A549 (cell line): ENCODE results near the gene TUBA4B. TPM values are rescaled to one million over a fixed set of nuclear protein-coding genes. Genes with fewer than 3 reads are reported as not detected.

Experiments used
- ATAC-seq, 2 experiments: fragments of 200-7000 bp in 1 of 2; fragments of >200 bp in 1 of 2; cut with Nextera tagmentation in 1 of 2; cut with Tn5 transposase in 1 of 2; 3 replicates each; pipeline versions ENCODE4 v1.8.0 to v1.9.1; 2018 to 2020; ENCODE audit warnings: mild to moderate bottlenecking in 1 of 2, moderate library complexity in 1 of 2
- CTCF ChIA-PET: fragments of 300-600 bp; sonication (Branson Sonifier 250); formaldehyde crosslinking; extraction: SDS; loops from one replicate; lab custom pipeline; 2021; ENCODE audit warnings: antibody characterized with exemption, inconsistent platforms; lab: Yijun Ruan, JAX
- POLR2A ChIA-PET: fragments of 350-600 bp; formaldehyde crosslinking; extraction: SDS; loops from one replicate; lab custom pipeline; 2021; ENCODE audit warnings: antibody characterized with exemption, inconsistent platforms; lab: Yijun Ruan, JAX
- DNase-seq, 2 experiments: peaks; one replicate each; pipeline versions ENCODE4 v3.0.0 to v3.0.0-alpha.2; 2011 to 2016; ENCODE audit warnings: low read depth in 1 of 2, low spot score in 1 of 2
- FAIRE-seq: peaks from 2 replicates; lab custom pipeline; 2011; peaks lifted over from hg19 to GRCh38; lab: Jason Lieb, UNC
- H3K27ac ChIP-seq, 2 experiments: fragments of >200 bp; sonication (Bioruptor Twin); formaldehyde crosslinking; 3 replicates each; pipeline ENCODE4 v1.5.1; 2016 to 2017
- H3K4me1 ChIP-seq: fragments of >200 bp; sonication (Bioruptor Twin); formaldehyde crosslinking; 3 replicates; pipeline ENCODE4 v1.6.1; 2016
- H3K4me2 ChIP-seq: fragments of >200 bp; sonication (Bioruptor Twin); formaldehyde crosslinking; 3 replicates; pipeline ENCODE4 v1.6.1; 2016
- H3K4me3 ChIP-seq: fragments of >200 bp; sonication (Bioruptor Twin); formaldehyde crosslinking; 3 replicates; pipeline ENCODE4 v1.5.1; 2016
- H3K9me3 ChIP-seq: fragments of >200 bp; sonication (Bioruptor Twin); formaldehyde crosslinking; 3 replicates; pipeline ENCODE4 v1.6.1; 2016
- CEBPB ChIP-seq, 2 experiments: fragments of >200 bp in 1 of 2; sonication (Bioruptor Twin) in 1 of 2; formaldehyde crosslinking in 1 of 2; IDR thresholded peaks; 2 replicates each; pipeline ENCODE4 v1.6.1; 2012 to 2016
- EP300 ChIP-seq, 2 experiments: fragments of >200 bp; sonication (Bioruptor Twin); formaldehyde crosslinking; IDR thresholded peaks; 2 replicates in 1 of 2; 3 replicates in 1 of 2; pipeline ENCODE4 v1.6.1; 2016 to 2017
- FOSB ChIP-seq: fragments of 250-450 bp; sonication (Bioruptor Pico); IDR thresholded peaks from 2 replicates; pipeline ENCODE4 v1.5.0; 2020; ENCODE audit warnings: mild to moderate bottlenecking, moderate library complexity
- FOSL2 ChIP-seq, 2 experiments: fragments of 450-650 bp in 1 of 2; fragments of >200 bp in 1 of 2; sonication (Bioruptor Twin) in 1 of 2; formaldehyde crosslinking; IDR thresholded peaks; 2 replicates each; pipeline versions ENCODE4 v1.5.0 to v1.6.1; 2016 to 2020; ENCODE audit warnings: mild to moderate bottlenecking in 1 of 2, moderate library complexity in 1 of 2
- FOXS1 ChIP-seq: fragments of 250-450 bp; sonication (Bioruptor Pico); IDR thresholded peaks from 2 replicates; pipeline ENCODE4 v1.5.0; 2020; ENCODE audit warnings: mild to moderate bottlenecking, moderate library complexity
- GATA3 ChIP-seq: IDR thresholded peaks from 2 replicates; pipeline ENCODE4 v1.6.1; 2012; ENCODE audit warnings: borderline replicate concordance
- HEYL ChIP-seq: fragments of 250-450 bp; sonication (Bioruptor Pico); IDR thresholded peaks from 2 replicates; pipeline ENCODE4 v1.8.0; 2021; ENCODE audit warnings: mild to moderate bottlenecking, moderate library complexity
- HOXA7 ChIP-seq: fragments of 250-450 bp; sonication (Bioruptor Pico); IDR thresholded peaks from 2 replicates; pipeline ENCODE4 v1.5.0; 2020; ENCODE audit warnings: mild to moderate bottlenecking, moderate library complexity
- HOXB13 ChIP-seq: fragments of 250-450 bp; sonication (Bioruptor Pico); IDR thresholded peaks from 2 replicates; pipeline ENCODE4 v1.5.0; 2020; ENCODE audit warnings: low read depth, mild to moderate bottlenecking, moderate library complexity
- KDM1A ChIP-seq: fragments of 200-600 bp; sonication (generic); IDR thresholded peaks from 2 replicates; pipeline ENCODE4 v1.6.1; 2016; ENCODE audit warnings: low read depth, mild to moderate bottlenecking
- MAFK ChIP-seq: fragments of 450-650 bp; IDR thresholded peaks from 2 replicates; pipeline ENCODE4 v1.6.1; 2014; ENCODE audit not compliant: partially characterized antibody
- MYC ChIP-seq: IDR thresholded peaks from 2 replicates; pipeline ENCODE4 v1.6.1; 2012; ENCODE audit warnings: mild to moderate bottlenecking, inconsistent platforms, low read length, improper control_type of control experiment, borderline replicate concordance
- NFE2L2 ChIP-seq: fragments of 150-350 bp; conservative IDR thresholded peaks from 2 replicates; pipeline ENCODE4 v1.6.1; 2014; ENCODE audit warnings: low read length
- POLR2AphosphoS2 ChIP-seq: conservative IDR thresholded peaks from 2 replicates; pipeline ENCODE4 v1.6.1; 2012; ENCODE audit warnings: low read length, improper control_type of control experiment, inconsistent platforms
- RCOR1 ChIP-seq: fragments of 150-350 bp; IDR thresholded peaks from 2 replicates; pipeline ENCODE4 v1.6.1; 2014; ENCODE audit warnings: antibody characterized with exemption, low read length, low read depth
- SREBF2 ChIP-seq: fragments of 450-650 bp; IDR thresholded peaks from 2 replicates; pipeline ENCODE4 v1.6.1; 2014; ENCODE audit warnings: mild to moderate bottlenecking, moderate library complexity
- TFCP2L1 ChIP-seq: fragments of 250-450 bp; sonication (Bioruptor Pico); IDR thresholded peaks from 2 replicates; pipeline ENCODE4 v1.5.0; 2021; ENCODE audit warnings: mild to moderate bottlenecking
- ZFP36 ChIP-seq: fragments of 450-650 bp; IDR thresholded peaks from 2 replicates; pipeline ENCODE4 v1.6.1; 2014; ENCODE audit warnings: borderline replicate concordance; ENCODE audit not compliant: partially characterized antibody
- ZSCAN20 ChIP-seq: fragments of 250-450 bp; sonication (Bioruptor Pico); IDR thresholded peaks from 2 replicates; pipeline ENCODE4 v1.8.0; 2022; ENCODE audit warnings: mild to moderate bottlenecking, moderate library complexity
- WGBS: methylation state at CpG from one replicate; pipeline ENCODE4 v1.1.6; 2017; ENCODE audit errors: missing lambda C conversion rate; 5-methylcytosine and 5-hydroxymethylcytosine counted together
- polyA plus RNA-seq, 4 experiments: library from polyadenylated mRNA; depleted of rRNA in 3 of 4; stranded (reverse); fragments of >200 nt; fragmentation: RNase III in 1 of 4; extraction: RNeasy Plus Mini Kit Qiagen cat#74134 plus additional on column Dnase treatment in 1 of 4; gene quantifications; 2 replicates in 3 of 4; 3 replicates in 1 of 4; pipeline ENCODE4 v1.2.3, GENCODE V29; 2011 to 2017
- TF ChIP-seq, protein P1 (sequence below): fragments of 250-450 bp; sonication (Bioruptor Pico); IDR thresholded peaks from 2 replicates; pipeline ENCODE4 v1.5.0; 2020; ENCODE audit warnings: low read depth, mild to moderate bottlenecking, moderate library complexity
- TF ChIP-seq, protein P2 (sequence below): fragments of >200 bp; sonication (Bioruptor Twin); formaldehyde crosslinking; IDR thresholded peaks from 3 replicates; pipeline ENCODE4 v1.6.1; 2016
- TF ChIP-seq, protein P3 (sequence below): fragments of >200 bp; sonication (Bioruptor Twin); formaldehyde crosslinking; IDR thresholded peaks from 2 replicates; pipeline ENCODE4 v1.6.1; 2016
- TF ChIP-seq, protein P4 (sequence below): IDR thresholded peaks from 2 replicates; pipeline ENCODE4 v1.6.1; 2012

The TUBA4B gene
- polyA plus RNA-seq, 2 of the 4 experiments (the other 2 are of a cell fraction), result 0.71 to 0.94 TPM

DNA sequence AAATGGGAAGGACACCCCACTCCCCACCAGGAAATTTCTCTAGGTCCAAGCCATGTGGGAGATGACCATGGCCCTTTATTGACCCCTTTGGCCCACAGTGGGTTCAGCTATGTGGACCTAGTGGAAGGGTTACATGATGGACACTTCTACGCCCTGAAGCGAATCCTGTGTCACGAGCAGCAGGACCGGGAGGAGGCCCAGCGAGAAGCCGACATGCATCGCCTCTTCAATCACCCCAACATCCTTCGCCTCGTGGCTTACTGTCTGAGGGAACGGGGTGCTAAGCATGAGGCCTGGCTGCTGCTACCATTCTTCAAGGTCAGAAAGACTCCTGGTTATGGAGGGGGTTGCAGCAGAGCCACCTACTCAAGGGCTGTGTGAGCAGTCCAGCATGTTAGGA is 6.5 kb upstream of the TUBA4B start:
- DNase-seq, result no peak
- peaks cover 62% of the 10 kb centered on the region for H3K4me1 ChIP-seq
- POLR2A ChIA-PET, result interaction anchor here (1.9 kb wide), 1 partner anchor 12 kb away, joined by 5 read pairs; no protein-coding TSS in a partner anchor
- H3K9me3 ChIP-seq, result no peaks in the 10 kb centered on the region
- ATAC-seq, result no peak
- TF ChIP-seq HOXA7 (CRISPR knock-in tag), result no peak
- no peak for TF ChIP-seq FOSB (CRISPR knock-in tag)
- no peak for TF ChIP-seq HEYL (CRISPR knock-in tag)
- no peak for TF ChIP-seq KDM1A
- no peak for TF ChIP-seq NFE2L2
- TF ChIP-seq RCOR1, result no peak
- TF ChIP-seq, protein P1, sequence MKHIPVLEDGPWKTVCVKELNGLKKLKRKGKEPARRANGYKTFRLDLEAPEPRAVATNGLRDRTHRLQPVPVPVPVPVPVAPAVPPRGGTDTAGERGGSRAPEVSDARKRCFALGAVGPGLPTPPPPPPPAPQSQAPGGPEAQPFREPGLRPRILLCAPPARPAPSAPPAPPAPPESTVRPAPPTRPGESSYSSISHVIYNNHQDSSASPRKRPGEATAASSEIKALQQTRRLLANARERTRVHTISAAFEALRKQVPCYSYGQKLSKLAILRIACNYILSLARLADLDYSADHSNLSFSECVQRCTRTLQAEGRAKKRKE, result no peak
- no peak for TF ChIP-seq EP300 (IDR thresholded peaks at IDR 0.05)
- TF ChIP-seq, all 56 proteins: peak for 0
- CTCF ChIA-PET, result interaction anchor here (0.9 to 3.4 kb wide), 5 partner anchors 10 to 75 kb away, joined by 3 to 34 read pairs (median 7); partner anchors contain the start of gene DNAJB2
- Histone ChIP-seq H3K4me3 (peak overlapping the region; percentile 78; the same call in 1 of the 3 replicates), H3K27ac (peak overlapping the region; percentile 6 to 96; a peak in 3 of 6 replicates), H3K4me2 (peak overlapping the region; percentile 90)
- WGBS, result 96% methylated on average over 10 of the region's 10 CpGs
- no peak for FAIRE-seq

DNA sequence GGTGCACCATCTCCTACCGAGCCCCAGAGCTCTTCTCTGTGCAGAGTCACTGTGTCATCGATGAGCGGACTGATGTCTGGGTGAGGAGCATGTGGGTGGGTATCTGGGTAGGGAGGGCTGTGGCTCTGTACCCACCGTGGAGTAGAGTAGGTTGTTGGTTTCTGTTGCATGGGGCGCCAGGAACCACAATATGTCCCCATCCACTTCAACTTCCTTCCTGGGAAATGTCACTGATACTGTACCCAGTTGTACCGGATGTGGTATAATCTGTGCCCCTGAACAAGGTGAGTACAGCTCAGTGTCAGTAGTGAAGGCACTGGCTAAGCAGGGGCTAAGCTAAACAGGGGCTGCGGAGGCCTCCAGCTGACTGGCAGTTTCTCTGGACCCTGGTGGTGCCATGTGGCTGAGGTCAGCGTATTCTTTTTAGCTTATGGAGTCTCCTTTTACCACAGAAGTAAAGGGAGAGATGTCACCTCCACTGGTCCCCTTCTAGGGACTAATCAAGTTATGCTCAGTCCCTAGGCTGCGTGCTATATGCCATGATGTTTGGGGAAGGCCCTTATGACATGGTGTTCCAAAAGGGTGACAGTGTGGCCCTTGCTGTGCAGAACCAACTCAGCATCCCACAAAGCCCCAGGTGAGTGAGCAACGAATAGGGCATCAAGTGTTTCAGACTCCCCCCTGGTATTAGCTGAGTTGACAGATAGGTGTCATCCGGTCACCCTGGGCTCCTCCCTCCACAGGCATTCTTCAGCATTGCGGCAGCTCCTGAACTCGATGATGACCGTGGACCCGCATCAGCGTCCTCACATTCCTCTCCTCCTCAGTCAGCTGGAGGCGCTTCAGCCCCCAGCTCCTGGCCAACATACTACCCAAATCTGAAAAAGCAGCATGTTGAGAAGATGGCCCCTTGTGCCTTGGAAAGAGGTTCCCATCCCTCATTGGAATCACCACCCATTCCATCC is 5.1 kb upstream of the TUBA4B start:
- DNase-seq (peak in 1 of 2 experiments; percentile 53), ATAC-seq (no peak), FAIRE-seq (no peak)
- ChIA-PET CTCF (interaction anchor here (1.1 to 12.6 kb wide), 8 partner anchors 8 to 72 kb away, joined by 3 to 241 read pairs (median 4); partner anchors contain the start of genes ANKZF1, ATG9A, CNPPD1 and DNAJB2), POLR2A (interaction anchor here (0.7 to 3.1 kb wide), 4 partner anchors 18 to 30 kb away, joined by 3 to 32 read pairs (median 20); partner anchors contain the start of genes ABCB6, ANKZF1, ATG9A and DNAJB2)
- H3K4me1 ChIP-seq, result peaks cover 70% of the 10 kb centered on the region
- 0 out of 3 replicates have a peak overlapping the region, but pooled peaks have one; percentile 27 for H3K4me3 ChIP-seq
- H3K9me3 ChIP-seq, result no peaks in the 10 kb centered on the region
- H3K27ac ChIP-seq, result peak overlapping the region; percentile 90
- H3K4me2 ChIP-seq, result peak overlapping the region; percentile 96
- 91% methylated on average over 16 of the region's 17 CpGs for WGBS
- no peak for TF ChIP-seq SREBF2
- TF ChIP-seq POLR2AphosphoS2, result no peak; the same call in 1 of the 2 replicates
- TF ChIP-seq, protein P2, sequence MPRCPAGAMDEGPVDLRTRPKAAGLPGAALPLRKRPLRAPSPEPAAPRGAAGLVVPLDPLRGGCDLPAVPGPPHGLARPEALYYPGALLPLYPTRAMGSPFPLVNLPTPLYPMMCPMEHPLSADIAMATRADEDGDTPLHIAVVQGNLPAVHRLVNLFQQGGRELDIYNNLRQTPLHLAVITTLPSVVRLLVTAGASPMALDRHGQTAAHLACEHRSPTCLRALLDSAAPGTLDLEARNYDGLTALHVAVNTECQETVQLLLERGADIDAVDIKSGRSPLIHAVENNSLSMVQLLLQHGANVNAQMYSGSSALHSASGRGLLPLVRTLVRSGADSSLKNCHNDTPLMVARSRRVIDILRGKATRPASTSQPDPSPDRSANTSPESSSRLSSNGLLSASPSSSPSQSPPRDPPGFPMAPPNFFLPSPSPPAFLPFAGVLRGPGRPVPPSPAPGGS, result 0 out of 3 replicates have a peak, but pooled peaks have one; percentile 23
- peak; percentile 75 for TF ChIP-seq MAFK
- TF ChIP-seq, protein P3, sequence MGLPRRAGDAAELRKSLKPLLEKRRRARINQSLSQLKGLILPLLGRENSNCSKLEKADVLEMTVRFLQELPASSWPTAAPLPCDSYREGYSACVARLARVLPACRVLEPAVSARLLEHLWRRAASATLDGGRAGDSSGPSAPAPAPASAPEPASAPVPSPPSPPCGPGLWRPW, result no peak
- TF ChIP-seq, protein P4, sequence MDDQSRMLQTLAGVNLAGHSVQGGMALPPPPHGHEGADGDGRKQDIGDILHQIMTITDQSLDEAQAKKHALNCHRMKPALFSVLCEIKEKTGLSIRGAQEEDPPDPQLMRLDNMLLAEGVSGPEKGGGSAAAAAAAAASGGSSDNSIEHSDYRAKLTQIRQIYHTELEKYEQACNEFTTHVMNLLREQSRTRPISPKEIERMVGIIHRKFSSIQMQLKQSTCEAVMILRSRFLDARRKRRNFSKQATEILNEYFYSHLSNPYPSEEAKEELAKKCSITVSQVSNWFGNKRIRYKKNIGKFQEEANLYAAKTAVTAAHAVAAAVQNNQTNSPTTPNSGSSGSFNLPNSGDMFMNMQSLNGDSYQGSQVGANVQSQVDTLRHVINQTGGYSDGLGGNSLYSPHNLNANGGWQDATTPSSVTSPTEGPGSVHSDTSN, result 0 out of 2 replicates have a peak, but pooled peaks have one; percentile 30

DNA sequence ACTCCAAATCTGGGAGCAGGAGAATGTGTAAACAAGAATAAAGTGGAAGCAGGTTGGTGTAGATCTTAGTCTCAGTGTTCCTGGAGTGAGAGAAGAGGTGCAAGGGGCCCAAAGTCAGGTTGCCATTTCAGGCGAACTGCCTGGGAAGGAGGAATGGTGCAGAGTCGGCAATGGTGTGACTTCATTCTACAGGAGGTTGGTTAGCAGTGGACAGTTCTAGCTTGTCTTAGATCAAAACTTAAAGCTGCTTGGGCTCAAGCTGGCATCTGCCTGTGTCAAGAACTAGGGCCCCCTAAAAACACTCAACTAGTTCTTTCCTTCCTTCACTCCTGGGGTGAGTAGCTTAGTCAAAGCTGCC is 4.2 kb upstream of the TUBA4B start:
- H3K27ac ChIP-seq, result peak overlapping the region; percentile 90
- POLR2A ChIA-PET, result interaction anchor here (0.9 to 3.1 kb wide), 8 partner anchors 9 to 78 kb away, joined by 3 to 34 read pairs (median 14); partner anchors contain the start of genes ABCB6, ANKZF1, ATG9A and DNAJB2
- no peaks in the 10 kb centered on the region for H3K9me3 ChIP-seq
- TF ChIP-seq, protein P2, result no peak
- TF ChIP-seq MYC (no peak), HOXB13 (no peak), CEBPB (IDR thresholded peaks at IDR 0.05) (no peak), MAFK (no peak), TFCP2L1 (no peak), NFE2L2 (no peak), FOSL2 (IDR thresholded peaks at IDR 0.05) (no peak), FOSL2 (CRISPR knock-in tag; IDR thresholded peaks at IDR 0.05) (no peak), GATA3 (no peak), RCOR1 (no peak), HEYL (CRISPR knock-in tag) (no peak), ZSCAN20 (CRISPR knock-in tag) (no peak), HOXA7 (CRISPR knock-in tag) (no peak), FOXS1 (no peak), ZFP36 (no peak)
- CTCF ChIA-PET, result interaction anchor here (0.7 to 12.6 kb wide), 10 partner anchors 9 to 78 kb away, joined by 3 to 241 read pairs (median 4); partner anchors contain the start of genes CNPPD1 and DNAJB2
- H3K4me2 ChIP-seq, result peak overlapping the region; percentile 96
- ATAC-seq (no peak), FAIRE-seq (no peak), DNase-seq (no peak)
- 53% methylated on average over 2 of the region's 2 CpGs for WGBS
- peak overlapping the region; percentile 27; the same call in 2 of the 3 replicates for H3K4me3 ChIP-seq
- H3K4me1 ChIP-seq, result peaks cover 70% of the 10 kb centered on the region
